Panc1 (cell line): ENCODE results near the gene RPUSD1.

Experiments used
- CTCF ChIP-seq: fragments of 450-650 bp; IDR thresholded peaks from 2 replicates; pipeline ENCODE4 v1.5.1; 2017; ENCODE audit warnings: mild to moderate bottlenecking
- POLR2AphosphoS5 ChIP-seq: IDR thresholded peaks from 2 replicates; pipeline ENCODE4 v1.6.1; 2012; ENCODE audit warnings: mild to moderate bottlenecking, low read depth, low read length, moderate library complexity
- SIN3A ChIP-seq: IDR thresholded peaks from 2 replicates; pipeline ENCODE4 v1.6.1; 2012; ENCODE audit warnings: low read depth, mild to moderate bottlenecking, low read length, moderate library complexity, borderline replicate concordance; ENCODE audit not compliant: insufficient read depth

DNA sequence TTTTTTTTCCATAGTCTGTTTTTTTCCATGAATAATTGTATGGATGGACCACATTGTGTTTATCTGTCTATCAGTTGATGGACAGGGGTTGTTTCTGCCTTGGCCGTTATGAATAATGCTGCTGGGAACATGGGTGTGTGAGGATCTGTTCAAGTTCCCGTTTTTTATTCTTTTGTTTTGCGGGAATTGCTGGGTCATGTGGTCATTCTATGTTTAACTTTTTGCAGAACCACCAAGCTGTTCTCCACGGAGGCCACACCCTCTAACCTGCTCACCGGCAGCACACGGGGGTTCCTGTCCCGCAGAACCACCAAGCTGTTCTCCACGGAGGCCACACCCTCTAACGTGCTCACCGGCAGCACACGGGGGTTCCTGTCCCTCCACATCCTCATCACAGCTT lies 33.5 kb downstream of the RPUSD1 start:
- TF ChIP-seq CTCF (no peak), POLR2AphosphoS5 (no peak), SIN3A (no peak)
